Middle frontal gyrus (tissue), 1 donor: ENCODE measurements around the gene AP2B1.

ENCODE experiments used
- DNase-seq: peaks from one replicate; pipeline ENCODE4 v3.0.0-alpha.2; 2015; ENCODE audit warnings: low spot score; ENCODE audit errors: extremely low spot score

The AP2B1 gene

DNA sequence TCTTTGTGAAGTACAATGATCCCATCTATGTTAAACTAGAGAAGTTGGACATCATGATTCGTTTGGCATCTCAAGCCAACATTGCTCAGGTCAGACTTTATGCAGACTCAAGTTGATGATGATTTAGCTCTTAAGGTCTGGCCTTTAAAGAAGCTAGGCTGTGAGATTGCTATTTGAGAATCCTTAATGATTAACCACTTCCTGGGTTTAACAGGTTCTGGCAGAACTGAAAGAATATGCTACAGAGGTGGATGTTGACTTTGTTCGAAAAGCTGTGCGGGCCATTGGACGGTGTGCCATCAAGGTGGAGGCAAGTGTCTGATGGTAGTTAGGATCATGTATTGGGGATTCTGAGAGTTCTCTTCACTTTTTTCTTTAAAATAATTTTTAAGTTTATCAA is 40.3 kb downstream of the AP2B1 start:
- DNase-seq, result no peak

DNA sequence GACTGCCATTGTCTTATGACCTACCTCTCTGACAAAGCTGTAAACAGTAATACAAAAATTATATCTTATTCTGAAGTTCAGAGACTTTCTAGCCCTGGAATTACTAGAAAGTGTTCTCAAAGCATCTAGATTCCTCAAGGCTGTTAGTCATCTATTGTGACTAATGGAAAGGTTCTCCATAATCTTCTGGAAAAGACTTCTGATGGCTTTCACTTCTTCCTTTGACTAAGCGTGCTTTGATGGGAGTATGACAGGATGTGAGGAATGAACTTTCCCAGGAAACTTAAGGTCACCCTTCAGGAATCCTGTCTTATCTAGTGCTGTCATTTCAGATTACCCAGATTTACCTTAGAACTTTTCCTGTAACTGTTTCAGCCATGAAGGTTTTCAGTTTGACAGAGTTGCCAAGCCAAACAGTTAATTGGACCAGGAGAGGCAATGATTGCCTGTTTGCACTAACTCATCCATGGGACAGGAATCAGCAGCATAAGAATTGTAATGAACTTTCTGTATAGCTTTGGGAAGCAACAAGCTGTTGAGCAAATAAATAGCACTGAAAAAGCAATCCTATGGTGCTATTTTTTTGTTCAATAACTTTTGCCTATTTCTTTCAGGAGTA is 43.5 kb downstream of the AP2B1 start:
- no peak for DNase-seq

DNA sequence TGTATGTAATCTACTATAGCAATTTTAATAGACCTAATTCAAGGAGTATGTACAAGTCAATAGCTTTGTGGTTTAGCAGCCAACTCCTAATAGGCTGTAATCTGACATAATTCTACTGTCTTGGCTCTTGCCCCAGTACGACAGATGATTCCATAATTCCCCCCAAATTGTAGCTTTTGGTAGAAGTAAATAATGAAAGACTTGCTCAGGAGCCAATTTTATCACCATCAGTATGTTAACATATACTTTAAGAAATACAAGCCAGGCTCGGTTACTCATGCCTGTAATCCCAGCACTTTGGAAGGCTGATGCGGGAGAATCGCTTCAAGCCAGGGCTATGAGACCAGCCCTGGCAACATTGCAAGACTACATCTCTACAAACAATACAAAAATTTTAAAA is 53.9 kb downstream of the AP2B1 start:
- no peak for DNase-seq

DNA sequence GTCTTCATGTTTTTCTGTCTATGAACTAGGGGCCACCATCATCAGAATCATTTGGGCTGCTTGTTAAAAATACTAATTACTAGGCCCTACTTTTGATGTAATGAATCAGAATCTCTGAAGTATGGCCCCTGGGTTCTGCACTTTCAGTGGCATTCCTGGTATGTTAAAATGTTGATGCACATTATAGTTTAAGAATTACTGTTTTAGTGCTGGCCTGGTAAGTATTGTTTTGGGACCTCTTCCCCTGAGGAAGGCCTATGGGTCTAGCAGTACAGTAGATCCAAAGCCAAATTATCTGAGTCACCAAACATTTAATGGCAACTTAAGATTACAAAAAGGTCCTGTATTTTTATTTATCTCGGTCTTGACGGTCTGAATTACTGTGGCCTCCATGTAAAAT is 58.8 kb downstream of the AP2B1 start:
- DNase-seq, result no peak

DNA sequence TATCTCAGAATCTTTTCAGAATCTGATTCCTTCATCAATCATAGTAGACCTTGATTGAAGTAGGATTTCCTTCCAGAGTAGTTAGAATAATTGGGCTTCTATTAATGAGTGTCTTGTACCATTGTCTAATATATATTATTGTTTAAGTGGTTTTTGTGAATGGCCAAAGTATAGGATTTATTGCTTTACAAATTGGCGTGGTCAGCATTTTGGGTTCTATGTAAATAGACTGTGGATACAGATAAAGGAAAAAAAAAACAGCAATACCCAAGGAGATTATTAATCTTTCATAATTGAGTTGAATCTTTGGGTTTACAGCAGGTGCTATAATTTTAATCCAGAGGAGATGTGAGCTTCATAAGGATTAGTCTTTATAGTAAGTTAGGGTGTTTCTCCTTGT is 64.3 kb downstream of the AP2B1 start:
- DNase-seq, result no peak

DNA sequence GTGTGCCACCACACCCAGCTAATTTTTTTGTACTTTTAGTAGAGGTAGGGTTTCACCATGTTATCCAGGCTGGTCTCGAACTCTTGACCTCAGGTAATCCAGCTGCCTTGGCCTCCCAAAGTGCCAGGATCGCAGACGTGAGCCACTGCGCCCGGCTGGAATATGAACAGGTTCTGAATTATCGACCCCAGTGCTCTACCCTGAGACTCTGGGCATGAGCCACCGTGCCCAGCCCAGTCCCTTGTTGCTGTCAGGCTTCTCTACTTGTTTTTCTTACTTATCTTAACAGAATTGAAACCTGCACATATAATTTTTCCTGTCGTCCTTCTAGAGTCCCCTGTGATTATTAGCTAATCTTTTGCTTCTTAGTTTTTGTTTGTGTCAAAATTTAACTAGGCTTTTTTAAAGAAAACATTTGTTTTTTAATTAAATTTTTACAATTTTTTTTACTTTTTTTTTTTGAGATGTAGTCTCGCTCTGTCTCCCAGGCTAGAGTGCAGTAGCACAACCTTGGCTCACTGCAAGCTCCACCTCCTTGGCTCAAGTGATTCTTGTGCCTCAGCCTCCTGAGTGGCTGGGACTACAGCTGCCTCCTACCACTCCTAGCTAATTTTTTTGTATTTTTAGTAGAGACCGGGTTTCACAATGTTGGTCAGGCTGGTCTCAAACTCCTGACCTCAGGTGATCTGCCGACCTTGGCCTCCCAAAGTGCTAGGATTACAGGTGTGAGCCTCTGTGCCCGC is 66.7 kb downstream of the AP2B1 start:
- no peak for DNase-seq

DNA sequence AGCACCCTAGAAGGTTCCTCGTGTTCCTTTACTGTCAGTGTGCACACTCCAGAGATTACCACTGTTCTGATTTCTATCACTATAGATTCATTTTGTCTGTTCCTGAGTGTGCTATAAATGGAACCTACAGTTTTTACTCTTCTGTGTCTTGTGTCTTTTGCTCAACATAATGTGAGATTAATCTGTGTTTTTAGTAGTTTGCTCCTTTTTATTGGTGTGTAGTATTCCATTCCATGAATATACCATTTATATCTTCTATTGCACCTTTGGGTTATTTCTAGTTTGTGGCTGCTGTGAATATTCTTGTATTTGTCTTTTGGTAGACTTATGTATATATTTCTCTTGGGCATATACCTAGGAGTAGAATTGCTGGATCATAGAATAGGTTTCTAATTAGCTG is 68.2 kb downstream of the AP2B1 start:
- no peak for DNase-seq

DNA sequence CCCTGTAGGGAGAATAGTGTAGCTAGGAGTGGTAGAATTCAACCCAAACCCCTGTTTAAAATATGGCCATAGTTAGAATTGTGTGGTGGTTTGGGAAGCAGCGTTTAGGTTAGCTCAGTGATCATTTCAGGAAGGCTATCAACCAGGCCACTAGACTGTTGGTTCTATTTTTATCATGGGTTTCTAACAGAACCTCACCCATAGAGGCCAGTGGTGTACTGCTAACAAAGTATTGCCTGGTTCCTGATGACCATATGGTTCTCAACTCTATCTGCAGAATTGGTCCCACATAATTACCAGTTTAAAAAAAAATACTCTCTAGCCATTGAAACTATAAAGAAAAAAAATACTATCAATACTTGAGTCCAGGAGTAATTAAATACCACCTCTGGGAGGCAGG is 73.8 kb downstream of the AP2B1 start:
- DNase-seq, result no peak

DNA sequence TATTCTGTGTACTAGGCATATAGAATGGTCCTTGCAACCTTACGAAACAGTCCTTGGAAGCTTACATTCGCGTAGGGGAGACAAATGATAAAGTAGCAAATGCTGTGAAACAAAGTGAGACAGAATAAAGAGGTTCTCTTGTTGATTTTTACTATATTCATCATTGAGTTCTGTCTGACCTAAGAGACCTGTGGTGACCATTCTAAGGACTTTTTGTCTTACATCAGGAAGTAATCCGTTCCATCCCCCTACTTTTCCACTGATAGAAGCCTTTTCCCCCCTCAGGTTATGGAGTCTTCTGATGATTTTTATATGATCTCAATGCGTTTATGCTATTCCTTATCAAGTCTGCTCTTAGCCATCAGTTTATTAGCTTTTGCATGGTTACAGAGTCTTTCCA is 77.6 kb downstream of the AP2B1 start:
- DNase-seq, result no peak

DNA sequence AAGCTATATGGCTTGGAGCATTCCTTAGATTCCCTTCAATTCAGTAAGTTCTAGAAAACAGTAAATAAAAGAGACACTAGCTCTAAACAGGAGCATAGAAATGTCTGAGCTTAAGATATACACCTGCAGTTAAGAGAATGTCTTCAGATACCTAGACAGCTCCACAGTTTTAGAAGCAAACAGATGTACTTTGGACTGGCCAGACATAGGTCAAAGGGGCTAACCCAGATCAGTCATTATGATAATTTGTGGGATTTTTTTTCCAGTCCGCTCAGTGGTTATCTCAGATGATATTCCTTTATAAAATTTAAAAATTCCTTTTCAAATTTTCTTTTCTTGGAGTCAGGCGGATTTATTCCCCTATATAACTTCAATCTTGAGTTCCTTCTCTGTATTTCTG is 78.5 kb downstream of the AP2B1 start:
- DNase-seq, result no peak

DNA sequence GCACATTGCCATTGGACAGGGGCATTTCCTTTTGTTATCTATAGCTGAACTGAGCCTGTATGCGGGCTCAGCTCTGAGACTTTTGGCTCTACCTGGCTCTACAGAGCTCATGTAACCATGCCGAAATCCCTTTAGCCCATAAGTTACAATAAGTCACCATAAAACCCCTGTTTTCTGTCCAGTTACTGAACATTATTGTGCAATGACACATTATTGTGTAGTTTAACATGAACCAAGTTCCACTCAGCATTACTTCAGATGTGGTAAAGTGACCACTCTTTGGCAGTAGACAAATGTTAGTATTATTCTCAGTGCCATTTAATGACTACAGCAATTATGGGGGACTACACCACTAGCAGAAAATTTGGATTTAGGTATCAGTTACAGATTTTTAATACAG is 78.9 kb downstream of the AP2B1 start:
- DNase-seq, result no peak

DNA sequence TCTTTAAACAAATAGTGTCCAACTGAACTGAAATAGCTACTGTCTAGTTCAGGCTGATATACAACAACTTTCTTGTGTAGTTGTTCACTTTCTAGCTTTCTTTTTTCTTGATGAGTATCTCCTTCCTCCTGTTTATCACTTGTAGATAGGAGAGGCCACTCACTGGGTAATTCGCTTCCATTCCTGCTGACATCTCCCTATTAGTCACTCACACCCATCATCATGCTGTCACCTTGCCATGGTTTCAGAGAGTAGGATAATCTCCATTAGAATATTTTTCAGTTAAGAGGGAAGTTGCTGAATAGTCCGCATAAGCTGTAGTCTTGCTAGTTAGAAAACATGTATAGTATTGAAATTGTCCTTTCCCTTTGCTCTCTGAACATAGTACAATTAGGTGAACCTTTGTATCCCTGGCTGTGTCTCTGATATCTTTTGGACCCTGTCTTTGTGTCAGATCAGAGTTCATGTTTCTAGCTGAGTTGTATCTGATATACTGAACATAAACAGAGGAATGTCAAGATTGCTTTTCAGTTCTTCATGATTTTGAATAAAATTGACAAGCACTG is 79.9 kb downstream of the AP2B1 start:
- no peak for DNase-seq

DNA sequence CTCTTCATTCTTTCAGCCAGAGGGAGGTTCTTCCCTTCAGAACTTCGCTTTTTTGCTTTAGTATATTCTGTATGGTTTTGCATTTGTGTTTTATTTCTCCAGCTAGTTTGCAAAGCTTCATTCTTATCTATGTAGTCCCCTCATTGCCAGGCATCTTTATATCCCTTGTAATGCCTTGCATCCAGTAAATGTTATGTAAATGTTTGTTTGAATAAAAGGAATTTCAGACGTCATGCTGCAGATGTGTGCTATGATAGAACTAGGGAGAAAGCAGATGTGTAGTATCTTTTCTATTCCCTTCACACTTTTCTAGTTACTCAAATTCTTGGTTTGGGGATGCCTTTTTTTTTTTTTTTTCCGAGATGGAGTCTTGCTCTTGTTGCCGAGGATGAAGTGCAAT is 81.7 kb downstream of the AP2B1 start:
- no peak for DNase-seq

DNA sequence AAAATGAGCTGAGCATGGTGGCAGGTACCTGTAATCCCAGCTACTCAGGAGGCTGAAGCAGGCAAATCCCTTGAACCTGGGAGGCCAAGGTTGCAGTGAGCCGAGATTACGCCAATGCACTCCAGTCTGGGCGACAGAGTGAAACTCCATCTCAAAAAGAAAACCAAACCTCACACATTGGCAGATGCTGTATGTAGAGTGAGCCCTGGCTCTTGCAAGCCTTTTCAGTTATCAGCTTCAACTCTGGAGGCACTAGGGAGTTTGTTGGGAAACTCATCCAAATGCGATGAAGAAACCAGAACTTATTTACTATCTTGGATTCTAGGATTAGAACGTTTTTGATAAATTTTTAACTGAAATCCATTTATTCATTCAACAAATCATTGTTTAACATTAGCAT is 87.4 kb downstream of the AP2B1 start:
- no peak for DNase-seq

DNA sequence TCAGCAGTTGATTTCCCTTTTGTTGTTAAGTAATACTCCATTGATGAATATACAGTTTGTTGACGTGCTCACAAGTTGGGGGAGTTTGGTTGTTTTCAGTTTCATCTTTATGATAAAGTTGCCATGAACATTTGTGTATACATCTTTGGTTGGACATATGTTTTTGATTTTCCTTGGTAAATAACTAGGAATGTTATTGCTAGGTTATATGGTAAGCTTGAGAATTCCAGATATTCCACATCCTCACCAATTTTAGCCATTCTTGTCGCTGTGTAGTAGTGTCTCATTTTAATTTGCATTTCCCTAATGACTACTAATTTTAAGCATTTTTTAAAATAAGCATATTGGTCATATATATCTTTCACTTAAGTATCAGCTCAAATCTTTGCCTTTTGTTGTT is 89.3 kb downstream of the AP2B1 start:
- DNase-seq, result no peak

DNA sequence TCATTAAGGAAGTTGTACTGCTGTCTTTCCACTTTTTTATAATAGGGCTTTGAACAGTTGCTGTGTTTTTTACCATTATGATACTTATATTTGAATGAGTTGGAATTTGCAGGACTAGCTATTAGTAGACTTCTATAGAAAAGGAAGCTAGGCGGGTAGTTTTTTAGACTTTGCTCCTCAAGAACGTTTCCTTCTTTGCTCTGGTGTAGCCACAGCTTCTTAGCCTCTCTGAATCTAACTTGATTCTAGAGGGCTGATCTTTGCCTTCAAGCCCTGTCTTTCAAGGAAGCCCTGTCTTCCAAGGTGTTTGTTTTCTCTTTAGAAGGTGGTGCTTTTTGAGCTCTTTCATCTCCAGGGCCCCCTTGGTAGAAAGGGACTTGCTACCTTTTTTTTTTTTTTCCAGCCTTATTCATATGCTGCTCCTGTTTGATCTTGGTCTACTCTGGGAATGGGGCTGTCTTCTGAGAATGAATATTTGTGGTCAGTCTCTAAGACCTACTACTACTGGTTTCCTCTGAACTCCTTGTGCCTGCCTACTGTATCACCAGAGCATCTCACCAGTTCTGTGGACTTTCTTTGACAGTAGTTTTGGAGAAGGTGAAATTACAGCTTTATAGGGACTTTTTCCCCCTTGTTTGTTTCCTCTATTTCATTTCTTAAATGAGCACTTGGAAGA is 92.0 kb downstream of the AP2B1 start:
- DNase-seq, result no peak

DNA sequence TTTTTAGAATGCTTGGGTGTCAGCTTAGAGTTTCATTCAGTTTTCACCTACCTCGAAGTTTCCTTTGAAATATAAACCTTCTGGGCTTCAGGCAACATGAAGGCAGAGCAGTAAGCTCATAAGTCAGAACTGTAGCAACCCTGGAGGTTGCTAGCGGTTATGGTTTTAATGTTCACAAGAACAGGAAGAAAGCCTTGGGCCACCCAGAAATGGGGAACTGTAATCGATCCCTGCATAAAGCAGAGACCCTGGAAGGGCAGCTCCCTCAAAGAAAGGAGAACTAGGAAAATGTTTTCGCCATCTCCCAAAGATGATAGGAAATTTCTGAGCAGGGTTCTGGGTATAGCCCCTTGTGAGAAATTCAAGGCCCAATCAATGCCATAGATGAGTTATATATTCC is 96.5 kb downstream of the AP2B1 start:
- no peak for DNase-seq

DNA sequence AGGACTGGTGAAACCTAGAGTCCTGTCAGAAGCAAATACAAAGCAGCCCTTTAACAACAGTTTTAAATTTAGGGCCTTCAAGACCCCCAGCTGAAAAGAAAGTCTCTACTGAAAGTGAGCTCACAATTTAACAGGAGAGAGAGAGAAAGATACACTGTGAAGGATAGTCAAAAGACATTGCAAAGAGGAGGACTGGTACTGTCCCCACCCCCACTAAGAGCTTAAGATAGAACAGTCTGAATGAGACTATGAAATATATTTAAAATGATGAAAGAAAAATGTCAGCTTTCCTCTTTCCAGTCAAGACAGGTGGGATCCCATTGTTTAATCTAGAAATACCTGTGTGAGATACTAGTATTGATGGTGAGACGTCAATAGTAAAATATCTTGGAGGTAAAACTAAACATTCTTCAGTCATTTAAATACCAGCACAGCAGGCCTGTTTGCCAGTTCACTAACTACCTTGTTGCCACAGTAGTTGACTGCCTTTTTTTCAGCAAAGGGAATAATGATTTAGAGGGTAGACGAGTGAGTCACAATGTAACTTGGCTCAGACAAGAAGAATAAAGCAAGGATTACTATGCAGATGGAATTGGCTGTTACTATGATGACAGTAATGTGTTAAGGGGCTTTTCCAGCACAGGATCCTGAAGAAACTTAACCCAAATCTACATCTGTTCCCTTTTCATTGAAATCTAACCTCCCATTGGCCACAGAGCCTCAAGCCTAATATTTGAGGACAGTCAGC is 97.1 kb downstream of the AP2B1 start:
- DNase-seq, result no peak

DNA sequence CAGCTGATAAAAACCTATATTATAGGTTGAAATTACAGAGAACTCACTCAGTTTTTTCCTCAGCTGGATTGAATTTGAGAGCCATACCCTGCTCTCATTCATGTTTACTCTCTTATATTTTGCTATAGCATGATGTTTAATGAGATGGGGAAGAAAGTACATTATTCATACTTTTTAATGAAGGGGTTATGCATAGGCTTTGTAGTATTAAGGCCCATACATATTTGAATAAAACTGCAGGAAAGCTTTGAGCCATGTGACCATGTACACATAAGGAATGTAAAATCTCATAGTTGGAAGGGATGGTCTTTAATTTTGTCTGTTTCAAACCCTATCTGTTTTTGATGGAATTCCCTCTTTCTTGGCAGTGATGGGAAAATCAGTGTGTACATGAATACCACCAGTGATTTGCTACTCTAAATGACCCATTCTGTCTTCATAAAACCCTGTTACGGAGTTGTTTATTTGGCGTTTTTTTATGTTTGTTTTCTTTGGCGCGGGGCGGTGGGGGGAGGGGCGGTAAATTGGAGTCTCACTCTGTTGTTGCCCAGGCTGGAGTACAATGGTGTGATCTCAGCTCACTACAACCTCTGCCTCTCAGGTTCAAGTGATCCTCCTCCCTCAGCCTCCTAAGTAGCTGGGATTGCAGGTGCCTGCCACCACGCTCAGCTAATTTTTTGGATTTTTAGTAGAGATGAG is 105.5 kb downstream of the AP2B1 start:
- DNase-seq, result no peak

DNA sequence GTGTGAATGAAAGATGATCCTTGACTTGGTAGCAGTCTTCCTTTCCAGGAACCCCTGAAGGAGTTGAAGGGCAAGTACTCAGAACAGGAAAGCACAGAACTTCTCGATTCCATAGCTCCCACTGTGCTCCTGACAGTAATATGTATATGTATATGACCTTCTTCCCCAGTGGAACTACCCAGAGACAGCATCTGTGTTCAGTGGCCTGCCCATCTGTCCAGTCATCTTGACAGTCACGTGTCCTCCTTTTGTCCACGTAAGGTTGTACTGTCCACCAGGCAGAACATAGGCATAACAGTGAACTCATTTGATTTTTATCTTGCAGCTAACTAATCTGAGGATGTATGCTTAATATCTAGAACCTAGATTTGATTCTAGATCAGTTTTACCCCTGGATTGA is 106.5 kb downstream of the AP2B1 start:
- DNase-seq, result no peak

DNA sequence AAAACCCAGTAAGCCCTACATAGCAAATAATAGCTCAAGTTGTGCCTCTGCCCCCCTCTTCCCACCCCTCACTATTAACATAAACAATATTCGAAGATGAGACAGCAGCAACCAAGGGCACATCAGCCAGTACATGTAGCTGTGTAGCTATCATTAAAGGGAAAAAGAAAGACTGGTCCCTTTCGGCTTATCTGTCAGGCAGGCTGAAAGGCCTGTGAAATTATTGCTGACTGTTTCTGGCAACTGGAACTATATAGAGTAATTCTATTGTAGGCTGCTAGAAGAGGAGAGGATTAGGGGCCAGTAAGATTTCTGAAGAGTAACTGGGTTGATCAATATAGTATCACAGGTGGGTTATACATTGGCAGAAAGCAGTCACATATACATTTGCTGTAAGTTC is 107.8 kb downstream of the AP2B1 start:
- DNase-seq, result no peak
